HepG2 (cell line): Measurements from ENCODE around the gene CTCF. TPM values are rescaled to one million over a fixed set of nuclear protein-coding genes. Genes with fewer than 3 reads are reported as not detected.

Experiments
- ATAC-seq: fragments of 200-7000 bp; cut with Tn5 transposase; 3 replicates; pipeline ENCODE4 v1.9.1; 2020; ENCODE audit warnings: mild to moderate bottlenecking, moderate library complexity
- BruUV-seq: library from RNA; stranded (reverse); fragments of 400-500 nt; replicated peaks from 2 replicates; lab custom pipeline; 2021; lab: Mats Ljungman, UMichigan
- CTCF ChIA-PET: fragments of 300-600 bp; formaldehyde crosslinking; extraction: SDS; loops from one replicate; lab custom pipeline; 2021; ENCODE audit warnings: low total read pairs, inconsistent platforms, low intra/inter-chr PET ratio; lab: Yijun Ruan, JAX
- POLR2A ChIA-PET: fragments of 350-600 bp; sonication (Branson Sonifier 250); formaldehyde crosslinking; loops from one replicate; lab custom pipeline; 2020; ENCODE audit warnings: antibody characterized with exemption, inconsistent platforms; lab: Yijun Ruan, JAX
- DNase-seq: peaks from one replicate; pipeline ENCODE4 v3.0.0-alpha.2; 2015; ENCODE audit warnings: low spot score
- FAIRE-seq: peaks from 3 replicates; lab custom pipeline; 2011; peaks lifted over from hg19 to GRCh38; lab: Jason Lieb, UNC
- H2AFZ ChIP-seq: one replicate; pipeline ENCODE4 v1.6.1; 2011; ENCODE audit warnings: low read length, inconsistent platforms
- H3K27ac ChIP-seq: fragments of 300-600 bp; 3 replicates; pipeline ENCODE4 v1.8.0; 2011; ENCODE audit warnings: mixed run types, mild to moderate bottlenecking, mixed read lengths, low read length, inconsistent platforms; ENCODE audit not compliant: insufficient read depth; ENCODE audit errors: extremely low read length
- H3K27me3 ChIP-seq, 2 experiments: fragments of 200-600 bp in 1 of 2; 2 replicates in 1 of 2; 3 replicates in 1 of 2; pipeline versions ENCODE4 v1.6.0 to v1.8.0; 2011; ENCODE audit warnings: low read length in 2 of 2, mild to moderate bottlenecking in 2 of 2, moderate library complexity in 2 of 2, inconsistent platforms in 1 of 2; ENCODE audit not compliant: insufficient read depth in 2 of 2, control insufficient read depth in 1 of 2
- H3K36me3 ChIP-seq, 2 experiments: fragments of 200-600 bp in 1 of 2; replicated peaks in 1 of 2; 2 replicates in 1 of 2; 3 replicates in 1 of 2; pipeline versions ENCODE4 v1.5.1 to v1.8.0; 2011; ENCODE audit warnings: low read length in 2 of 2, inconsistent platforms in 1 of 2; ENCODE audit not compliant: insufficient read depth in 2 of 2, control insufficient read depth in 1 of 2
- H3K4me1 ChIP-seq: 2 replicates; pipeline ENCODE4 v1.5.1; 2012; ENCODE audit warnings: low read length, inconsistent platforms; ENCODE audit not compliant: insufficient read depth
- H3K4me2 ChIP-seq: 2 replicates; pipeline ENCODE4 v1.6.0; 2011; ENCODE audit warnings: low read depth, low read length, inconsistent platforms
- H3K4me3 ChIP-seq, 3 experiments: fragments of 200-600 bp in 1 of 3; sonication (generic), shearing (Covaris generic) in 1 of 3; replicated peaks in 1 of 3; 2 replicates each; pipeline ENCODE4 v1.5.1; 2011 to 2016; ENCODE audit warnings: low read length in 3 of 3, inconsistent platforms in 2 of 3, low read depth in 2 of 3, mild to moderate bottlenecking in 2 of 3, control low read depth in 1 of 3, mixed read lengths in 1 of 3; ENCODE audit not compliant: insufficient read depth in 1 of 3
- H3K79me2 ChIP-seq: one replicate; pipeline ENCODE4 v1.6.1; 2011; ENCODE audit warnings: low read length, inconsistent platforms; ENCODE audit not compliant: insufficient read depth
- H3K9ac ChIP-seq: 2 replicates; pipeline ENCODE4 v1.6.0; 2011; ENCODE audit warnings: mild to moderate bottlenecking, low read depth, low read length, inconsistent platforms; ENCODE audit not compliant: insufficient read depth
- H3K9me3 ChIP-seq: 2 replicates; pipeline ENCODE4 v1.5.1; 2012; ENCODE audit warnings: mild to moderate bottlenecking, low read length
- H4K20me1 ChIP-seq: 2 replicates; pipeline ENCODE4 v1.6.0; 2011; ENCODE audit warnings: inconsistent platforms, mild to moderate bottlenecking, low read length, moderate library complexity; ENCODE audit not compliant: insufficient read depth
- DBP ChIP-seq: sonication (generic); formaldehyde crosslinking; IDR thresholded peaks from 2 replicates; pipeline ENCODE4 v1.4.0; 2020; ENCODE audit warnings: missing genetic modification reagents; ENCODE audit errors: not compliant biosample characterization
- MAFF ChIP-seq: IDR thresholded peaks from 2 replicates; pipeline ENCODE4 v1.6.1; 2011; ENCODE audit warnings: low read depth, low read length, improper control_type of control experiment
- MAFK ChIP-seq, 2 experiments: IDR thresholded peaks in 1 of 2; conservative IDR thresholded peaks in 1 of 2; 2 replicates each; pipeline ENCODE4 v1.6.1; 2011; ENCODE audit warnings: improper control_type of control experiment in 2 of 2, low read length in 2 of 2
- MED8 ChIP-seq: sonication (generic); formaldehyde crosslinking; IDR thresholded peaks from 2 replicates; pipeline ENCODE4 v1.8.1; 2023; ENCODE audit warnings: mild to moderate bottlenecking, missing genetic modification reagents; ENCODE audit not compliant: insufficient replicate concordance
- POLR2A ChIP-seq, 2 experiments: IDR thresholded peaks; 2 replicates each; pipeline ENCODE4 v1.6.1; 2011; ENCODE audit warnings: low read depth in 2 of 2, low read length in 2 of 2, mild to moderate bottlenecking in 1 of 2, moderate library complexity in 1 of 2; ENCODE audit not compliant: insufficient read depth in 1 of 2
- RARG ChIP-seq: sonication (generic); formaldehyde crosslinking; IDR thresholded peaks from 2 replicates; pipeline ENCODE4 v1.4.0; 2020; ENCODE audit warnings: low read depth, mild to moderate bottlenecking, missing genetic modification reagents
- RXRB ChIP-seq: IDR thresholded peaks from 2 replicates; pipeline ENCODE4 v1.6.1; 2016; ENCODE audit warnings: borderline replicate concordance, missing genetic modification reagents, missing compliant biosample characterization
- ZFP90 ChIP-seq: sonication (generic); formaldehyde crosslinking; IDR thresholded peaks from 2 replicates; pipeline ENCODE4 v1.8.0; 2022; ENCODE audit warnings: missing genetic modification reagents, mild to moderate bottlenecking, inconsistent platforms, borderline replicate concordance
- ZNF569 ChIP-seq: sonication (generic); formaldehyde crosslinking; IDR thresholded peaks from 2 replicates; pipeline ENCODE4 v1.5.0; 2020; ENCODE audit warnings: mild to moderate bottlenecking, missing genetic modification reagents, moderate library complexity, borderline replicate concordance
- ZNF652 ChIP-seq: IDR thresholded peaks from 2 replicates; pipeline ENCODE4 v1.6.1; 2016; ENCODE audit warnings: low read depth, borderline replicate concordance
- WGBS: methylation state at CpG from one replicate; pipeline ENCODE4 v1.1.6; 2017; ENCODE audit warnings: low lambda C conversion rate; 5-methylcytosine and 5-hydroxymethylcytosine counted together
- in situ Hi-C: cut with HindIII; loops from 2 replicates; pipeline ENCODE4 v1.10.0; 2017; ENCODE audit warnings: low pct_unique_long_range_greater_than_20kb; ENCODE audit not compliant: extremely low pct_ligation_motif_present
- intact Hi-C: fragments of 100-400 bp; cut with micrococcal nuclease; formaldehyde crosslinking; loops from one replicate; pipeline ENCODE4 v1.10.0; 2022; ENCODE audit not compliant: unreplicated experiment
- polyA plus RNA-seq, 8 experiments: library from polyadenylated mRNA; depleted of rRNA in 3 of 8; stranded (reverse) in 7 of 8; unstranded in 1 of 8; fragments of >200 nt; fragmentation: Illumina TruSeq in 4 of 8; extraction: Trizol in 4 of 8; gene quantifications; 2 replicates each; pipeline versions ENCODE4 v1.2.1 to v1.2.3, GENCODE V29; 2011 to 2016; ENCODE audit warnings: low read depth in 4 of 8, missing spikeins in 1 of 8, mixed read lengths in 1 of 8; ENCODE audit not compliant: insufficient read depth in 1 of 8
- total RNA-seq, 5 experiments: library from RNA; depleted of rRNA; stranded (reverse); fragments of >200 nt; fragmentation: Illumina TruSeq; extraction: Trizol; gene quantifications; 2 replicates each; pipeline ENCODE4 v1.2.3, GENCODE V29; 2016; ENCODE audit warnings: low read depth in 1 of 5

Gene CTCF
- total and polyA plus RNA-seq, 2 of the 13 experiments (the other 11 are each of a cell fraction or from before 2014, with no cell fraction given), result 19.5 to 37.5 TPM

- peaks cover 13% of the 10 kb centered on the region for H3K79me2 ChIP-seq
- no peak for FAIRE-seq
- no peak overlapping the region for H3K4me3 ChIP-seq
- DNase-seq, result no peak
- no peak for ATAC-seq
- BruUV-seq, result no TSS peak
- TF ChIP-seq RXRB (CRISPR knock-in tag) (no peak), MAFF (0 out of 2 replicates have a peak, but pooled peaks have one; percentile 24), MAFK (conservative IDR thresholded peaks at IDR 0.05 in 1 of 2, IDR thresholded peaks at IDR 0.05 in 1 of 2; ENCODE audit: low read length in 2 of 2) (peak in 1 of 2 experiments; percentile 38; a peak in 2 of 4 replicates)
- no peak overlapping the region for H3K27ac ChIP-seq
- in situ Hi-C loops (no loop called here), intact Hi-C loops (no loop called here)
- ChIA-PET POLR2A (no interaction called here), CTCF (no interaction called here)
- peaks cover 22% of the 10 kb centered on the region for H3K4me1 ChIP-seq
- no peak overlapping the region for H3K4me2 ChIP-seq
- 78% methylated on average over 1 of the region's 1 CpG for WGBS
- H3K27me3 ChIP-seq, result no peaks in the 10 kb centered on the region; a peak in 1 of 5 replicates
- H3K36me3 ChIP-seq, result no peaks in the 10 kb centered on the region
- no peak overlapping the region for H2AFZ ChIP-seq
- no peak overlapping the region for H3K9ac ChIP-seq
- no peaks in the 10 kb centered on the region for H4K20me1 ChIP-seq
- H3K9me3 ChIP-seq, result no peaks in the 10 kb centered on the region
Observed at GRCh38 chr16:67558859-67559258, 3.5 kb upstream of the CTCF start.

GRCh38 chr16:67560827-67561342 lies 1.4 kb upstream of the CTCF start:
- H3K9me3 ChIP-seq, result no peaks in the 10 kb centered on the region
- peak overlapping the region; percentile 91 for H3K4me2 ChIP-seq
- H3K79me2 ChIP-seq, result peaks cover 33% of the 10 kb centered on the region
- H3K9ac ChIP-seq, result peak overlapping the region; percentile 22; the same call in 1 of the 2 replicates
- intact Hi-C loops (loop anchor here (5.0 kb wide), 1 partner anchor 81 kb away; no protein-coding TSS in a partner anchor), in situ Hi-C loops (no loop called here)
- WGBS, result 82% methylated on average over 8 of the region's 8 CpGs
- no peak overlapping the region for H2AFZ ChIP-seq
- FAIRE-seq (peak; percentile 15), ATAC-seq (no peak), DNase-seq (no peak)
- BruUV-seq, result TSS peak; percentile 63
- no peaks in the 10 kb centered on the region for H3K36me3 ChIP-seq
- peaks cover 36% of the 10 kb centered on the region for H3K4me1 ChIP-seq
- peak overlapping the region in 2 of 3 experiments; percentile 65 to 95; a peak in 2 of 6 replicates for H3K4me3 ChIP-seq
- CTCF ChIA-PET, result interaction anchor here (3.0 to 3.6 kb wide), 2 partner anchors 14 to 39 kb away, joined by 14 to 33 read pairs; no protein-coding TSS in a partner anchor
- TF ChIP-seq MED8 (CRISPR knock-in tag), result no peak
- no peak for TF ChIP-seq ZNF569 (CRISPR knock-in tag)
- no peak for TF ChIP-seq RARG (CRISPR knock-in tag)
- peak; percentile 39 for TF ChIP-seq DBP (CRISPR knock-in tag)
- 0 out of 2 replicates have a peak, but pooled peaks have one; percentile 3 for TF ChIP-seq ZFP90
- TF ChIP-seq POLR2A (IDR thresholded peaks at IDR 0.05; ENCODE audit: insufficient read depth in 1 of 2, low read depth in 2 of 2, low read length in 2 of 2), result 0 out of 4 replicates have a peak, but pooled peaks of 1 of the 2 experiments have one; percentile 30
- TF ChIP-seq ZNF652 (CRISPR knock-in tag), result peak; percentile 77
- POLR2A ChIA-PET, result interaction anchor here (0.9 to 3.3 kb wide), 6 partner anchors 13 to 448 kb away, joined by 3 to 18 read pairs (median 4); no protein-coding TSS in a partner anchor
- no peak overlapping the region for H3K27ac ChIP-seq
- no peaks in the 10 kb centered on the region; the same call in 1 of the 2 replicates for H4K20me1 ChIP-seq
- no peaks in the 10 kb centered on the region; a peak in 1 of 5 replicates for H3K27me3 ChIP-seq
